GM19240 (cell line): ENCODE data around the gene OR1L4.

Experiments
- DNase-seq: peaks from one replicate; pipeline ENCODE4 v3.0.0; 2011; ENCODE audit warnings: low spot score; ENCODE audit not compliant: insufficient read length

Gene OR1L4

GRCh38 chr9:122723690-122724089 lies at the start of gene OR1L4:
TSS of gene OR1L4 (plus strand) at chr9:122723990. CDS start at chr9:122723990, 0 bp downstream.
- DNase-seq, result no peak

DNA sequence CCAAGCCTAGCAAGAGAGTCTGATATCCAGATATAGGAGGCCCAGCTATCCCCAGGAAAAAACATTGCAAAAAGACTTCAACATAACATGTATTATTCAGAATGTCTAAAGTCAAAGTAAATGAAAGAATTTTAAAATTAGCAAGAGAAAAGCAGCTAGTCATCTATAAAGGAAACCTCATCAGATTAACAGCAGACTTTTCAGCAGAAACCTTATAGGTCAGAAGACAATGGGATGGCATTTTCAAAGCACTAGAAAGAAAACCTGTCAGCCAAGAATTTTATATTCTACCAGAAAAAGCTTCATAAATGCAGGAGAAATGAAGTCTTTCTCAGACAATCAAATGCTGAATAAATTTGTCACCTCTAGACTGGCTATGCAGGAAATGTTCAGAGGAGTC lies 38.9 kb upstream of the OR1L4 start:
- no peak for DNase-seq

GRCh38 chr9:122695696-122696095 lies 28.1 kb upstream of the OR1L4 start:
- DNase-seq, result no peak

DNA sequence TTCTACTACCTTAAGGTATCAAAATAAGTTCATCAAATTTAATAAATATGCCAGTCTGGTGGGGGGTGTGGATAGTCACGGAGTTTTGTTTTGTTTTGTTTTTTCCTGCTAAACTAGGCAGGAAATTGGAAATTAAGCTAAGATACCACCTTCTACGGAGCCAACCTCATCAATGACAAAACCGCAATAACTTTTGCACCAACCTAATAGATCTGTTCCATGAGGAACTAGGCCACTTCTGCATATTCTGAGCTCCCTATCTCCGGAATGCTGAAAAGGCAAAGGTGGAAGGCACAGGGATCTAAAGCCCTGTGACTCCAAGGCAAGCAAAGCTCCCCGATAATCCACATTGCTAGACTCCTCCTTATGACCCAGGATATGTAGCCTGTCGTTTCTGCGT lies 5.8 kb upstream of the OR1L4 start:
- no peak for DNase-seq

DNA sequence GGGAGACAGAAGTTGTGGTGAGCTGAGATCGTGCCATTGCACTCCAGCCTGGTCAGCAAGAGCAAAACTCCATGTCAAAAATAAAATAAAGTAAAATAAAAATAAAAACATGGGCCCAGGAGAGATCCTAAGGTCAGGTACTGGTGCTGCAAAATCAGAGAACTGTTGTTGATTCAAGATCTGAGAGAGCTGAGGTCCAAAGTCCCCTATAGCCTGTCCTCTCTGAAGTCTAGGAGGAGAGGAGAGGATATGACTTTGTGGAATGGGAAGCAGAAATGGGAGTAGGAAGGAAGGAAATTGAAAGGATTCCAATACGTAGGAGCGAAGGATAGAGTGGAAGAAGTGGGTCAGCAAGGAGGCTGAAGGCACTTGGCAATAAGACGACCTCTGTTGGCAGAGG lies 4.6 kb upstream of the OR1L4 start:
- no peak for DNase-seq

- no peak for DNase-seq
Measured at GRCh38 chr9:122742003-122742402, 18.2 kb downstream of the OR1L4 start, which contains the start of gene OR1L6. TSS of gene OR1L6 (plus strand) at chr9:122742303. CDS start at chr9:122749848, 7,545 bp downstream.

GRCh38 chr9:122754825-122755224 lies 31.0 kb downstream of the OR1L4 start:
- no peak for DNase-seq

DNA sequence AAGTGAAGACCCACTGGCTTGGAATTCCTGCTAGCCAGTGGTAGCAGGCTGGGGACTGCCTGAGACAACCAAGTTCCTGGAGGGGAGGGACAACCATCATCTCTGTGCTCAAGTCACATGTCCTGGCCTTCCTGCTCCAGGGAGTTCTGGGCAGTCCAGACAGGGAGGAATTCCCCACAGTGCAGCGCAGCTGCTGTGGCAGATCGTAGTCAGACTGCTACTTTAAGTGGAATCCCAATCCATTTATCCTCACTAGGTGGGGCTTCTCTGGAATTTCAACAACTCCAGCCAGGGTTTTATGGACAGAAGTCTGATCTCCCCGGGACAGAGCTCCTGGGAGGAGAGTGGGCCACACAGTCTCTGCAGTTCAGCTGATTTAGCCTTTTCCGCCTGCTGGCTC lies 44.0 kb downstream of the OR1L4 start:
- no peak for DNase-seq
